ENCODE data around the gene ST7. TPM values are rescaled to one million over a fixed set of nuclear protein-coding genes. Genes with fewer than 3 reads are reported as not detected.

The ST7 gene
- total RNA-seq, 1 experiment from 2014 or later = 12.9 TPM

- Histone ChIP-seq H3K27ac (ENCODE audit: insufficient read length, low read depth, low read length) (no peak overlapping the region), H4K91ac (ENCODE audit: insufficient read length, low read depth, low read length) (no peak overlapping the region), H2AK5ac (ENCODE audit: insufficient read length, low read length) (no peak overlapping the region), H3K14ac (ENCODE audit: insufficient read depth, low read length) (no peak overlapping the region), H4K5ac (ENCODE audit: insufficient read length, low read depth, low read length) (no peak overlapping the region), H3K9me3 (ENCODE audit: control insufficient read depth, low read depth, low read length) (no peaks in the 10 kb centered on the region), H3K79me1 (ENCODE audit: insufficient read depth, low read depth, low read length, poor library complexity, severe bottlenecking) (no peaks in the 10 kb centered on the region), H3K27me3 (ENCODE audit: insufficient read depth, low read length) (no peaks in the 10 kb centered on the region), H3K23me2 (ENCODE audit: insufficient read length, low read depth, low read length, poor library complexity, severe bottlenecking) (no peaks in the 10 kb centered on the region), H2BK120ac (ENCODE audit: low read depth, low read length, poor library complexity, severe bottlenecking) (no peak overlapping the region), H3K23ac (ENCODE audit: insufficient read length, low read depth, low read length) (no peak overlapping the region), H2BK5ac (ENCODE audit: insufficient read length, low read length) (no peak overlapping the region), H2AFZ (ENCODE audit: low read length) (no peak overlapping the region), H3K18ac (ENCODE audit: insufficient read length, low read depth, low read length) (no peak overlapping the region), H3K4me2 (ENCODE audit: insufficient read depth, insufficient read length, low read length) (no peak overlapping the region), H4K8ac (replicated peaks; ENCODE audit: insufficient read length, low read depth, low read length) (no peak overlapping the region), H2BK20ac (ENCODE audit: low read depth, low read length, poor library complexity, severe bottlenecking) (no peak overlapping the region), H3K4ac (ENCODE audit: low read depth, low read length) (no peak overlapping the region), H2BK12ac (ENCODE audit: insufficient read length, low read depth, low read length) (no peak overlapping the region), H3T11ph (ENCODE audit: low read length) (no peak overlapping the region), H4K20me1 (ENCODE audit: control insufficient read depth, insufficient read depth, insufficient read length) (no peaks in the 10 kb centered on the region), H3K9ac (ENCODE audit: extremely low read depth, insufficient read length, low read length) (no peak overlapping the region), H2BK15ac (ENCODE audit: low read depth, low read length) (no peak overlapping the region), H3K4me1 (ENCODE audit: insufficient read depth, low read length) (no peaks in the 10 kb centered on the region; the same call in 1 of the 2 replicates), H3K56ac (ENCODE audit: insufficient read length, low read depth, low read length) (no peak overlapping the region), H3K79me2 (ENCODE audit: insufficient read depth, low read length) (0 out of 2 replicates have a peak, but pooled peaks cover 2% of the 10 kb centered on the region)
- no peaks in the 10 kb centered on the region for H3K4me1 Mint-ChIP-seq
- no CpG with 5 or more reads among the region's 4 CpGs for WGBS (ENCODE audit: extremely low coverage, insufficient read length, low lambda C conversion rate)
- peaks cover 0 to 9% (median 2%) of the 10 kb centered on the region in 3 experiments; a peak in 2 of 7 replicates for H3K36me3 Mint-ChIP-seq (ENCODE audit: insufficient read depth in 1 of 3, low read depth in 3 of 3)
- no peak overlapping the region for H3K27ac Mint-ChIP-seq
- H3K27me3 Mint-ChIP-seq (ENCODE audit: low read depth) = peaks cover 2% of the 10 kb centered on the region; the same call in 1 of the 2 replicates
- H3K4me3 Mint-ChIP-seq = no peak overlapping the region
- TF ChIP-seq CTCF (conservative IDR thresholded peaks at IDR 0.05) = no peak
- H3K9me3 Mint-ChIP-seq = peaks cover 2 to 12% of the 10 kb centered on the region in 2 experiments; a peak in 3 of 5 replicates
- DNase-seq = no peak
Observed at GRCh38 chr7:117247809-117248208, 294.5 kb downstream of the ST7 start.
